CD1c-positive myeloid dendritic cell (primary cell): ENCODE data around the gene PDE4D.
"Not testable (repeated sequence)": the region's sequence is repeated elsewhere in the genome, so short reads cannot be mapped to it uniquely, and the experiment has no call there.

Source experiments
- DNase-seq: peaks from one replicate; pipeline ENCODE4 v3.0.0-alpha.2; 2016; ENCODE audit errors: extremely low spot score

PDE4D gene

GRCh38 chr5:58970766-58971165, 922.8 kb downstream of the PDE4D start:
- no peak for DNase-seq

- DNase-seq: no peak
Measured at GRCh38 chr5:58969795-58970194, 923.7 kb downstream of the PDE4D start.

- no peak for DNase-seq
Measured at GRCh38 chr5:58969253-58969652, 924.3 kb downstream of the PDE4D start.

GRCh38 chr5:58968350-58968749, 925.2 kb downstream of the PDE4D start:
- no peak for DNase-seq

GRCh38 chr5:58967597-58968281, 925.8 kb downstream of the PDE4D start:
- DNase-seq: no peak

GRCh38 chr5:58965677-58966414, 927.7 kb downstream of the PDE4D start:
- no peak for DNase-seq

- DNase-seq: no peak
Measured at GRCh38 chr5:58963821-58964220, 929.7 kb downstream of the PDE4D start.

GRCh38 chr5:58963361-58963760, 930.2 kb downstream of the PDE4D start:
- no peak for DNase-seq

GRCh38 chr5:58961631-58962280, 931.8 kb downstream of the PDE4D start:
- DNase-seq: no peak

- no peak for DNase-seq
Measured at GRCh38 chr5:58958701-58959100, 934.8 kb downstream of the PDE4D start.

- not testable (repeated sequence) for DNase-seq
Measured at GRCh38 chr5:58953218-58953617, 940.3 kb downstream of the PDE4D start.

- no peak for DNase-seq
Measured at GRCh38 chr5:58950224-58950623, 943.3 kb downstream of the PDE4D start.

GRCh38 chr5:58946230-58946629, 947.3 kb downstream of the PDE4D start:
- peak; percentile 45 for DNase-seq

GRCh38 chr5:58944221-58944620, 949.3 kb downstream of the PDE4D start:
- DNase-seq: no peak

GRCh38 chr5:58940446-58940845, 953.1 kb downstream of the PDE4D start:
- DNase-seq: no peak

- DNase-seq: no peak
Measured at GRCh38 chr5:58939664-58940063, 953.9 kb downstream of the PDE4D start.

- no peak for DNase-seq
Measured at GRCh38 chr5:58938563-58939424, 954.7 kb downstream of the PDE4D start.

- no peak for DNase-seq
Measured at GRCh38 chr5:58937031-58937681, 956.4 kb downstream of the PDE4D start.

- DNase-seq: no peak
Measured at GRCh38 chr5:58934629-58935097, 958.9 kb downstream of the PDE4D start.

- no peak for DNase-seq
Measured at GRCh38 chr5:58933891-58934628, 959.5 kb downstream of the PDE4D start.
